ENCODE results near the gene RALGAPA1. TPM values are rescaled to one million over a fixed set of nuclear protein-coding genes. Genes with fewer than 3 reads are reported as not detected.

The RALGAPA1 gene
- total RNA-seq, 1 experiment from 2014 or later = 31.7 TPM

- TF ChIP-seq PRDM15 (CRISPR knock-in tag; IDR thresholded peaks at IDR 0.05) (no peak), GRHL2 (CRISPR knock-in tag; IDR thresholded peaks at IDR 0.05; ENCODE audit: insufficient replicate concordance, severe bottlenecking) (no peak), FOXJ3 (CRISPR knock-in tag; IDR thresholded peaks at IDR 0.05; ENCODE audit: borderline replicate concordance) (no peak), ZNF138 (CRISPR knock-in tag; conservative IDR thresholded peaks at IDR 0.05) (no peak), ZNF396 (CRISPR knock-in tag; IDR thresholded peaks at IDR 0.05; ENCODE audit: borderline replicate concordance) (no peak), ZNF416 (CRISPR knock-in tag; IDR thresholded peaks at IDR 0.05) (no peak), ETV6 (CRISPR knock-in tag; IDR thresholded peaks at IDR 0.05) (no peak), NFE2L1 (CRISPR knock-in tag; IDR thresholded peaks at IDR 0.05) (no peak)
- TF ChIP-seq, protein P1, sequence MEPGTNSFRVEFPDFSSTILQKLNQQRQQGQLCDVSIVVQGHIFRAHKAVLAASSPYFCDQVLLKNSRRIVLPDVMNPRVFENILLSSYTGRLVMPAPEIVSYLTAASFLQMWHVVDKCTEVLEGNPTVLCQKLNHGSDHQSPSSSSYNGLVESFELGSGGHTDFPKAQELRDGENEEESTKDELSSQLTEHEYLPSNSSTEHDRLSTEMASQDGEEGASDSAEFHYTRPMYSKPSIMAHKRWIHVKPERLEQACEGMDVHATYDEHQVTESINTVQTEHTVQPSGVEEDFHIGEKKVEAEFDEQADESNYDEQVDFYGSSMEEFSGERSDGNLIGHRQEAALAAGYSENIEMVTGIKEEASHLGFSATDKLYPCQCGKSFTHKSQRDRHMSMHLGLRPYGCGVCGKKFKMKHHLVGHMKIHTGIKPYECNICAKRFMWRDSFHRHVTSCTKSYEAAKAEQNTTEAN (CRISPR knock-in tag; IDR thresholded peaks at IDR 0.05) = no peak
- TF ChIP-seq, protein P2, sequence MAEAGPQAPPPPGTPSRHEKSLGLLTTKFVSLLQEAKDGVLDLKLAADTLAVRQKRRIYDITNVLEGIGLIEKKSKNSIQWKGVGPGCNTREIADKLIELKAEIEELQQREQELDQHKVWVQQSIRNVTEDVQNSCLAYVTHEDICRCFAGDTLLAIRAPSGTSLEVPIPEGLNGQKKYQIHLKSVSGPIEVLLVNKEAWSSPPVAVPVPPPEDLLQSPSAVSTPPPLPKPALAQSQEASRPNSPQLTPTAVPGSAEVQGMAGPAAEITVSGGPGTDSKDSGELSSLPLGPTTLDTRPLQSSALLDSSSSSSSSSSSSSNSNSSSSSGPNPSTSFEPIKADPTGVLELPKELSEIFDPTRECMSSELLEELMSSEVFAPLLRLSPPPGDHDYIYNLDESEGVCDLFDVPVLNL (CRISPR knock-in tag; IDR thresholded peaks at IDR 0.05; ENCODE audit: borderline replicate concordance, low read depth) = no peak
Measured at GRCh38 chr14:35695072-35695471, 114.0 kb downstream of the RALGAPA1 start (continued).

DNA sequence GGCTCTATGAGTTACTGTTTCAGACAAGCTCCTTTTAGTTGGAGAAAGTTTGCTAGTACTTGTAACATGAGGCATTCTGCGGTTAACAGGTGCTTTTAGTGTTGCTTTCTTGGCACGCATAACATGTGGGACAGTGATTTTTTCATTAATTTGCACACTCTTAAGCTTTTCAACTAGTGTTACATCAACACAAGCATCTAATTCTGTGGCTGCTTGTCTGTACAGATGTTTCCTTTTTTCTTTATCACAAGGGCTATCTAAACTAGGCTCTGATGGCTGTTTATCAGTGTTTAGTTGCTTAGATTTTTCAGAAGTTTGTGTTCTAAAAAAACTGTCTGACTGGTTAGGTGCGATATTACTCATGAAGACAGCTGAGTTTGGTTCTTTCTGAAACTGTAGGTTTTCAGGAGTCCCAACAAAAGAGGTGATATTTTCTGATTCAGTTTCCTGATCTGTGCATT, 120.1 kb downstream of the RALGAPA1 start:
- Mint-ChIP-seq H3K4me3 (no peak overlapping the region), H3K9me3 (no peaks in the 10 kb centered on the region), H3K27me3 (ENCODE audit: low read depth) (no peaks in the 10 kb centered on the region), H3K4me1 (no peaks in the 10 kb centered on the region), H3K27ac (peak overlapping the region; percentile 39; the same call in 1 of the 2 replicates), H3K36me3 (no peaks in the 10 kb centered on the region)
- ChIA-PET POLR2A (no interaction called here), CTCF (interaction anchor here (0.5 to 2.3 kb wide), 3 partner anchors 9 to 250 kb away, joined by 4 to 8 read pairs (median 6); no protein-coding TSS in a partner anchor)
- ATAC-seq (no peak), DNase-seq (ENCODE audit: low spot score) (no peak)
- TF ChIP-seq TEAD1 (CRISPR knock-in tag; IDR thresholded peaks at IDR 0.05) = no peak
- TF ChIP-seq CREM (CRISPR knock-in tag; IDR thresholded peaks at IDR 0.05) = no peak
- TF ChIP-seq OVOL2 (CRISPR knock-in tag; IDR thresholded peaks at IDR 0.05; ENCODE audit: borderline replicate concordance) = no peak
- TF ChIP-seq, protein P3, sequence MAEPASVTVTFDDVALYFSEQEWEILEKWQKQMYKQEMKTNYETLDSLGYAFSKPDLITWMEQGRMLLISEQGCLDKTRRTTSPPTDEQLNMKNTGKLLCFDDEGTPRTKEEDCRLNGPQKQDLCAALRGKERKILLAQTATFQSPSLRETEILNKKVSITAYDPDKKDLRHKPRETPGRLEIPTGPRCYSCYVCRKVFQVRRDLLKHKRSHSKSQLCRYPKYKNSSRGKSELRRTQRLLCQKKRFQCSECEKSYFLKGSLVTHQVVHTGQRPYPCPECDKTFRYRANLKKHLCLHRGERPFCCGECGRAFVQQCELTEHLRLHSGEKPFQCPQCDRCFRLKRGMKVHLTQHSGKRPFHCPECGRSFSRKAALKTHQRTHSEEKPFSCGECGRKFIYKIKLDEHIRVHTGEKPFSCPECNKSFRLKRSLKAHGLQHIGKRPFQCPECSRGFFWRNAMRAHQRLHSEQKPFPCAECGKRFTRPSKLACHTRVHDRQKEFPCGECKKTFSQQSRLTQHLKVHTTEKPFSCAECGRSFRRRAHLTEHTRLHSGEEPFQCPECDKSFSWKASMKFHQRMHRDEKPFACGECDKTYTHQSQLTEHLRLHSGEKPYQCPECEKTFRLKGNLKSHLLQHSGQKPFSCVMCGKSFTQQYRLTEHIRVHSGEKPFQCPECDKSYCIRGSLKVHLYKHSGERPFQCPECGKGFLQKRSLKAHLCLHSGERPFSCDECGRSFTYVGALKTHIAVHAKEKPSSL (CRISPR knock-in tag; conservative IDR thresholded peaks at IDR 0.05) = no peak
- TF ChIP-seq JAZF1 (CRISPR knock-in tag; IDR thresholded peaks at IDR 0.05) = no peak
- TF ChIP-seq ZNF138 (CRISPR knock-in tag; conservative IDR thresholded peaks at IDR 0.05) = no peak

Measured in WTC11 (cell line).